Adipose tissue (tissue), 3 donors: ENCODE measurements around the gene FHL1. TPM values are rescaled to one million over a fixed set of nuclear protein-coding genes. Genes with fewer than 3 reads are reported as not detected.

ENCODE experiments used
- polyA plus RNA-seq, 3 donors: library from polyadenylated mRNA; stranded (reverse); fragments of 200-250 nt; gene quantifications; one replicate each; pipeline ENCODE4 v1.2.3, GENCODE V29; 2013
- donor health status: healthy with polysubstance abuse.
- donor health status: Bipolar disorder and iron deficiency.
- donor health status: healthy.

Gene FHL1
- polyA plus RNA-seq, 3 donors: 23.9 to 683 (median 244) TPM

Other genes with a start within 250 kb of the FHL1 start
- 10 to 100 TPM in 2 of 3 donors, 1 to 10 TPM in 1; 6.9 to 13.7 (median 11.9) TPM for gene MMGT1, start 173.5 kb upstream of the FHL1 start, polyA plus RNA-seq
- 1 to 10 TPM; 3.0 to 6.5 (median 6.0) TPM for gene SLC9A6, start 162.1 kb upstream of the FHL1 start, polyA plus RNA-seq
- gene MAP7D3, start 103.9 kb downstream of the FHL1 start, polyA plus RNA-seq: 10 to 100 TPM in 2 of 3 donors, 1 to 10 TPM in 1; 1.8 to 17.3 (median 14.0) TPM
- under 1 TPM; under 0.01 to 0.18 (median 0.11) TPM for gene ADGRG4, start 153.4 kb downstream of the FHL1 start, polyA plus RNA-seq